SW480 (cell line): ENCODE results near the gene SMAD1.
A peak's percentile ranks its signal among the peaks of the same experiment; 100 is the strongest.

ENCODE experiments used
- DNase-seq: peaks from one replicate; pipeline ENCODE4 v3.0.0-alpha.2; 2016; ENCODE audit warnings: low spot score

The SMAD1 gene

DNA sequence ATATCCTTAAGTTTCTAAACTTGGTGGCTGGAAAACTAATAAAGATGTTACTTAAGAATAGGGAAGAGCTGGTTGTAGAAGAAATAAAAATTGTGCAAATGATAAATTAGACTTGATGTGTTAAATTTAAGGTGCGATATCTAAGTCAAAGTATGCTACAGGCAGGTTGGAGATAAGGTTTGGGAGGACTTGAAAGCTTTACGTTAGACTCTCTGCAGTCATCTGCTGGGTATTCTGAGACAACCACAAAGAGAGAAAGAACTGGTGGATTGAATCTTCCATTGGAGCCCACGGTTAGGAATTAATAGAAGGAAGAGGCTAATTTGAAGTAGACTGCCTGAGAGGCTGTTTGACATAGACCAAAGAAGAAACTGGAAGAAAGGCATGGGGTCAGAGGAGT, 7.9 kb downstream of the SMAD1 start:
- DNase-seq: no peak

DNA sequence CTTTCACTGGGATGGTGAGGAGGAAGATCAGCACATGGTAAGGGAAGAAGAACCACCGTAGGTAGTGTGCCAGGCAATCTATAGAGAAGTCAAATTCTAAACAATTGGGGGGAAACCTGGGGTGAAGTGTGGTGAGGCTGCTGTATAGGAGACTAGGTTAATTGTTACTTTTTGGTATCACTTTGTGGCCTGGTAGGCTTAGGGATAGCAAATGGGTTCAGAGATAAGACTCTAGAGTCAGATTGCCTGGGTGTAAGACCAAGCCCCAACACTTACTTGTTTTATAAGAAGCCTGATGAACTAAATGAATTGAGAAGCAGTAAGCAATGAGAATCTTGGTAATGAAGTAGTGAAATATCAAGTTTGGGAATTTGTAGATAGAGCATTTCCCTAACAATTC, 8.7 kb downstream of the SMAD1 start:
- DNase-seq: no peak

DNA sequence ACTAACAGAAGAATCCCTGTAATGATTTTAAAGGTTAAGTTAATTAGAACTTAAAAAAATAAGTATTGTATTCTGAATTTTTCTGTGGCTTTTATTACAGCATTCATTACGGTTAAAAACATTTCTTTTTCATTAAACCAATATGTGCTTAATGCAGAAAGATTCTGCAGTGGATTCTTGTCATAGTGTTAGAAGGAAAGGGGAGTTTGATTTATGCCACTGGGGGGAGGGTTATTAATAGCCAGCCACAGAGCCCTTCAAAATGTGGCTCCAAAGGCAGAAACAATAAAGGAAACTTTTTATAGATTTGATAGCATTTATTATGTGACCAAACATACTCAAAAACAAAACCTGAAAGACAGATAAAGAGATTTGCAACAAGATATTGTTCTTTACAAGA, 9.1 kb downstream of the SMAD1 start:
- DNase-seq: no peak

DNA sequence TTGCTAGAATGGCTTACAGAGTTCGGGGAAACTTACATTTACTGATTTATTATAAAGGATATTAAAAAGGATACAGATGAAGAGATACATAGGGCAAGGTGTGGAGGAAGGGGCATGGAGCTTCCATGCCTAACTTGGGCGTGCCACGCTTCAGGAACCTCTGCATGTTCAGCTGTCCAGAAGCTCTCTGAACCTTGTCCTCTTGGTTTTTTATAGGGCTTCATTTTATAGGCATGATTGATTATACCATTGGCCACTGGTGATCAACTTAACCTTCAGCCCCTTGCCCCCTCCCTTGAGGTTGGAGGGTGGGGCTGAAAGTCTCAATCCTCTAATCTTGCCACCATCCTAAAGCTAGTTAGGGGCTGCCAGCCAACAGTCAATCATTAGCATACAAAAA, 10.7 kb downstream of the SMAD1 start:
- DNase-seq: no peak

DNA sequence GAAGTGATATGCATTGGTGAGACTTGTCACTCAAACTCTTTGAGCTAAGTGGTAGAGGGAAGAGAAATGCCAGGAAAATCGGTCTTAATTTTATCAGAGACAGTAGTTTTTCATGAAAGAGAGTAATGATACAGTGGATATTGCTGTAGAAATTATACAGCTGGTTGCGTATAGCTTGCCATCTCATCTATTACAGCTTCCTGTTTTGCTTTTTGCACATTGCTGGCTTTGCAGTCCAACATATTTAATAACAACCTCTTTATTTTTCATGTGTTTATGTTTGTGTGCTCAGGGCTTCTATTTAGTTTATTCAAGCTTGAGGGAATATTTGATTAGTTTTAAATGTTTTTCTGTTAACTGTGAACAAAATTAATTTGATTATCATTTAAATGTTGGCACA, 11.5 kb downstream of the SMAD1 start:
- no peak for DNase-seq

DNA sequence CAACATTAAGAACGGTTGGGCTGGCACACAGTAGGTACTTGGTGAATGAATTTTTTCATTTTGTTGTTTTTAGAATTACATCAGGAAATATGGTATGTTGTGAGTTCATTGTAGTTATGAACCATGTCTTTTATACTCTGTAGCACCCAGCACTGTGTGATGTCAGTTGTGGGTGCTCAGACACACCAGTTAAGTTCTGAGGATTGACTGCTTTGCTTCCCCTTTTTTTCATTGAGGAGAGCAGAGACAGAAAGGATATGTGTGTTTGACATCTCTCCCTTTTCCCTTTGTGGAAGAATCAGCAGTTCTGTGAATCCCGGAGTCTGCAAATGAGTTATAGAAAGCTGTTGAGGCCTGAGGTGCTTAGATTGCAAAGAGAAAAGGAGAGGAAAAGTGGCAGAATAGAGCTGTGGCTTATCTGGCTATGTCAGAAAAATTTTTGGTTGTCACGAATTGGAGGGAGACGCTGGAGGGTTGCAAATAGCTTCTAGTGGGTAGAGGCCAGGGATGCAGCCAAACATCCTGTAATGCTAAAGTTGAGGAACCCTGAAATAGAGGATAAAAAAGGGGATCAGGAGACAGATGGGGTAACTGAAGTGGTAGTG, 13.1 kb downstream of the SMAD1 start:
- no peak for DNase-seq

DNA sequence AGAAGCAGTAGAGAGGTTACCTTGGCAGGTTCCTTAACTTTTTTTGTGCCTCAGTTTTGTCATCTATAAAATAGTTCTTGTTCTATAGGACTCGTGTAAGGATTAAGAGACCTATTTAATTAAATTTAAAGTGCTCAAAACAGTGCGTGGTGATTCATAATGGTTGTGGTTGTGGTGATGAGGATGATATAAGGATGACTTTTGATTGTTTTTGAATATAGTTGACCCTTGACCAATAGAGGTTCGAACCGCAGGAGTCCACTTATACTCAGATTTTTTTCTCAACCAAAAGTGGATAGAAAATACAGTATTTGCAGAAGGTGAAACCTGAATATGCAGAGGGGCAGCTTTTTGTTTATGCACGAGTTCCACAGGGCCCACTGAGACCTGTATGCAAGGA, 14.6 kb downstream of the SMAD1 start:
- DNase-seq: no peak

DNA sequence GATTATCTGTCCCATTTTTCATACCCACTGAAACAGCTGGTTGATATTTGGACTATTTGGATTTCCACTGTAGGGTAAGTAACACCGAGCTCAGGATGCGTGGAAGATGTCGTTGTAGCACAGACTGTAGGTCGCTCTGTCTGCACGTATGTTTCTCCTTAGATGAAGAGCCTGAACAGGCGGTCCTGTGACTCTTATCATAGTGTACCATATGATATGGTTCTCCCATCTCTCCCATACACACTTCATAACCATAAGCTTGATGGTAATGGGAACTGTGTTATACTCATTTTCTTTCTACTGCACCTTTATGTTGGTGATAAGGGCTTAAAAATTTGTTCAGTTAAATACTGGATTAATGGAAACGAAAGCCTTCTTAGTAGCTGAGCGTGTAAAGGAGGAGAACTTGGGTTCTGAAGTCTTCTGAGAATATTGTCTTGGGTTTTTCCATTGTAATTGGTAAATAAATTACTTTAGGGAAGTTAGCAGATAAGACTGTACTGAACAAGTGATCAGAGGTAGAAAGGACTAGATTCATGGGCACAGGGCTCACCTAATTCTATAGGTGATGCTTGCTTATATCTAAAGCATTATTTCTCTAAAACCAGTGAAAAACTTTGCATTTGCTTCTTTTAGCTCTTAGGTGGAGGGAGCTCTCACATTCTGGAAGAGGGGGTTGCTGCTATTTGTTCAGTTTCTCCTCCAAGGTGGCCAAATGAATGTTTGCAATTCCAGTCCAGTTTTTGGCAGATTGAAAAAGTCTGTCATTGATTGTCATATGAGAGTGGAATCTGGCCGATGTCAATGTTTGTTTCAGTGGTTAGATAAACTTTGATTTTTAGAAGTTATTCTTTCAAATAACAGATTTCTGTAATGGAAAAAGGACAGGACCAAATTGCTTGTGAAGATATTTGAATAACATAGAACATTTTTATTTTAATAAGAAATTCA, 15.8 kb downstream of the SMAD1 start:
- DNase-seq: no peak

DNA sequence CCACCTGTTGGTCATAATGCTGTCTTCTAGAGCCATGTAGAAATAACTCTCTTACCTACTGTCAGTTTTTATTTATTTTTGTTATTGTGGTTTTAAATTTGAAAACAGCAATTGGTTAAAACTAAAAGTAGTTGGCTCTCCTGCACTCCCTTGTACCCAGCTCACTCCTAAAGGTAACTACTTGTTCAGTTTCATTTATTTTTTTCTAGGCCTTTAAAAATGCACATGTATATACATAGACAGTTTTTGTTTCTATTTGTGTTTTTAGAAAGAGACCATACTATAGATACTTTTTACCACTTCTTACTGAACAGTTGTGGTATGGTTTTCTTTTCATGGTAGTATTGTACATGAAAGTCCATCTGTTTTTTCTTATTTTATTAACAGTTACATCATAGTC, 16.8 kb downstream of the SMAD1 start:
- no peak for DNase-seq

DNA sequence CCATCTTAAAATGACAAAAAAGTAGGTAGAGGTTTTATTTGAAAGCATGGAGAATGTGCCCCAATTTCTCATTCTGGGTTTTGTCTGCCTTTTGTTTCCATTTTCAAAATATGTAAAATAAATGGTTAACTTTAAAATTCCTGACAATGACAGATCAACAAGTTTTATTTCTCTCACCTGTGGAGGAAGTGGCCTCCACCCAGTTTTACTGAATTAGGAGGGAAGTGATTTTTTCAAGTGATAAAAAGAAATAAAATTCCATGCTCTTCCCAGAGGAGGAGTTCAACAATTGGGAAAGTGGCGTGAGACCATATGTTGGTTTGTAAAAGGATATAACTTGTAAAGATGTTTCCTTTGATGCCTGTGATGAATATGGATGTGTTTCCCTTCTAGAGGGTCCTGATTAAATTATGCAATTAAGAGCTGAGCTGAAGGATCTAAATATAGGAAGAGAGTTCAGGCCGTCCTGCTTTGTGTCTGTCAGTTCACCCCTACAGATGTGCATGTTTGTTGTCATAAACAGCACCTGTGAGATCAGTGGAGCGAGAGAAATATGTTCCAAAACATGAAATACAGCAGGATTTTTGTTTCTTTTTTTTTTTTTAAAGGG, 19.5 kb downstream of the SMAD1 start:
- DNase-seq: no peak

DNA sequence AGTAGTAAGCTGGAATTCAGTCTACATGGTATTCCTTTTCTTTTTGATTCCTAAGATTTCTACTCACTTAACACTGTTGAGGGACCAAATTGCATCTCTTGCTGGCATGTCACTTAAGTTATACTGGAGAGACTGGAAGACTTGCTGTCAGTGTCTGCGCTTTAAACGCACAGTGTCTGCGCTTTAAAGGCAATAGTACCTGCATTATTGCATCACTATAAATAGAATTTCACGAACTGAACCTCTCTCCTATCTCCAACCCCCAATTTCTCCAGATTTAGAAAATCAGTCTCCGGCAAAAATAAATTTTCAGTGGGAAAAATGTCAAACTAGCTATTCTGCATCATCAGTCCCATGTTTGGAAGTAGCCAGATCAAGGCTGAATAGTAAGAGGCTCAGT, 21.2 kb downstream of the SMAD1 start:
- no peak for DNase-seq

DNA sequence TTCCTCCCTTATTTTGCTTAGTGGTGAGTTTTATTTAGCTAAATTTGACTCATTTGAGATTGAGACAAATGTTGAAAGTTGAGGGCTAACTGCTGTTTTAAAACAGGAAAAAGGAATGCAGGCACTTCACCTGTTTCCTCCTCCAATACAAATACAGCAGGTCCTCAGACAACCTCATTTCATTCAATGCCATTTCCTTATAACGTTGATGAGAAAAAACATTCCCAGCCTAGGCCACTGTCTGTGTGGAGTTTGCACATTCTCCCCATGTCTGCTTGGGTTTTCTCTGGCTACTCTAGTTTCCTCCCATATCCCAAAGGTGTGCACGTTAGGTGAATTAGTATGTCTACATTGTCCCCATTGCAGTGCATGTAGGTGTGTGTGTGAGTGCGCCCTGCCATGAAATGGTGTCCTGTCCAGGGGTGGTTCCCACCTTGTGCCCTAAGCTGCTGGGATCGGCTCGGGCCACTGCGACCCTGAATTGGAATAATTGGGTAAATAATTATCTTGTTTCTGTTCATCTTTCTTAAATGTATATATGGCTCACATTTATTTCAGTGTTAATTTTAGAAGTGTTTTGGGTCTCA, 21.9 kb downstream of the SMAD1 start:
- DNase-seq: no peak

DNA sequence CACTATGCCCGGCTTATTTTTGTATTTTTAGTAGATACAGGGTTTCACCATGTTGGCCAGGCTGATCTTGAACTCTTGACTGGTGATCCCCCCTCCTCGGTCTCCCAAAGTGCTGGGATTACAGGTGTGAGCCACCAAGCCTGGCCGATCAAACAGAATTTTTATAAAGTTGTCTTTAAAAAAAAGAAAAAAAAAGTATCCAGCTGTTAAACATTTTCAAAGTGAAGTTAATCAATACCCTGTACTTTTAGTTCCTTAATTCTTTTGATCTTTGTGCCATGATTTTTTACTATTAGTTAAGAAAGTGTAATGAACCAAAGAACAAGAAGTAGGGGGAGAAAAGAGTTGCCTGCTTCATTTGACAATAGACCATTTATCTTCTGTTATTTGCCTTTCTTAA, 24.3 kb downstream of the SMAD1 start:
- DNase-seq: no peak

DNA sequence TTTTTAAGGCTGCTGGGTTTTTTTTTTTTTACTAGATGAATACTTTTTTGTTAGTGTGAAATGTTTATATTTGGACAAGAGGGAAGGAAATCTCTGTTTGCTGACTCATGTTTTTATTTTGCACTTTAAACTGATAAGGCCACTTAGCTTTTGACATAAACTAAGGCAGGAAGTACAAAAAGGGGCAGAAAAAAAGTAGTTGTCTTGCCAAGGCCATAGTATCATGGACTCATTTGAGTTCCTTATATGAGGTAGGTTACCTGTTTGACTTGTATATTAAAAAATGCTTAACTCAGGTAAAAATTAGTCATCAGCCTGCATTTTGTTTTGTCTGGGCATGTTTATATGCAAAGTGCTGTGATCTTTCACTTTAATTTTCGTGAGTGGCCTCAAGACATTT, 26.0 kb downstream of the SMAD1 start:
- DNase-seq: no peak

DNA sequence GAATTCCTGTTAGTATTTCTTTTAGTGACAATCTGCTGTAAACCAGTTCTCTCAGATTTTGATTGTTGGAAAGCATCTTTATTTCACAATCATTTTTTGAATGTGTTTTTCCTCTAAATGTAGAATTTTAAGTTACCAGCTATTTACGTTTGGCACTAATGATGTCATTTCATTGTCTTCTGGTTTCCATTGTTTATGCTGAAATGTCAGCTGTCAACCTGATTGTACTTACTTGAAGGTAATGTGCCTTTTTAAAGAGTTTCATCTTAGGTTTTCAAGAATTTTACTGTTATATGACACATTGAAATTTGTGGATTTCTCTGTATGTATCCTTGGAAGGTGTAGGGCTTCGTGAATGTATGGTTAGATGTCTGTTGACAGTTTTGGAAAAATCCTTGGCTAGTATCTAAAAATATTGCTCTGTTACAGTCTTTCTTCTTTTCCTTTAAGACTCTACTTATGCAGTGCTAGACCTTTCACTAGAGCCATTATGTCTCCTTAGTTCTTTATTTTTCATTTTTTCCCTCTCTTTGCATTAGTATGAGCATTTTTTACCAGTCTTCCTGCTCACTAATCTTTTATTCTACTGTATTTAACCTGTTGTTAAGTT, 30.4 kb downstream of the SMAD1 start:
- peak; percentile 8 for DNase-seq

DNA sequence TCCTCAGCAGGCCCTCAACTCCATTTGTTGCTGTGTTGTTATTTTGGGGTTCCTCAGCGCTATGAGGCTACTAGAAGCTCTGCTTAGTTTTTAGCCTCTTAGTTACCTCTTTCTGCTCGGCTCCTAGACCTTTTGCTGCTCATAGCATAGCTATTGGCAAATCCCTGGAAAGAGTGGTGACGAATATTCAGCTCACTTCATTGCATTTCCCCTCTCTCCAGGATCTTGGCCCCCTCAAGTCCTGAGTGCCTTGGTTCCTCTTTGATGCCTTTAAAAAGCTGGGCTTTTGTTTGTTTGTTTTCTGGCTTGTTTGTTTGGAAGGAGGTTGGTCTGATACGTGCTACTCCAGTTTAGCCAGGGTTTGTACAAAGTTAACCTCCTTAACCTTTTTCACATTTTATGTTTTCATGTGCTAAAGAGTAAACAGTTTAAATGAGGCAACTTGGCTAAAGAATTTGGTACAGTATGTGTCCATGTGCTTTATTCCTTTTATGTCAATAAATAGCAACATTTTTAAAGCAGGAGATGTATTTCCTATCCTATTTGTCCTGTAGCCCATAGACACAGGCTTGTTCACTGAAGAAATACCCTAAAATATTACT, 31.5 kb downstream of the SMAD1 start:
- DNase-seq: no peak

DNA sequence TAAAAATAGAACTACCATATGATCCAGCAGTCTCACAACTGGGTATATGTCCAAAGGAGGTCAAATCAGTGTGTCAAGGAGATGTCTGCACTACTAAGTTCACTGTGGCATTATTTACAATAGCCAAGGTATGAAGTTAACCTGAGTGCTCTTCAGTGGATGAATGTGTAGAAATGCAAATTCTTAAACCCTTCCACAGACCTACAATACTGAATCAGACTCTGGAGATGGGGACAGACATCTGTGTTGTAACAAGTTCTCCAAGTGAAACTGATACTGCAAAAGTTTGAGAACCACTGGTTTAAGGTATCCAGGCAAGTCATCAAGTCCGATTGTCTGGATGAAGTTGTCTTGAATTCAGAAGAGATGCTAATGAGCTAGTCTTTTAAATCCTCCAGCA, 38.5 kb downstream of the SMAD1 start:
- DNase-seq: no peak

DNA sequence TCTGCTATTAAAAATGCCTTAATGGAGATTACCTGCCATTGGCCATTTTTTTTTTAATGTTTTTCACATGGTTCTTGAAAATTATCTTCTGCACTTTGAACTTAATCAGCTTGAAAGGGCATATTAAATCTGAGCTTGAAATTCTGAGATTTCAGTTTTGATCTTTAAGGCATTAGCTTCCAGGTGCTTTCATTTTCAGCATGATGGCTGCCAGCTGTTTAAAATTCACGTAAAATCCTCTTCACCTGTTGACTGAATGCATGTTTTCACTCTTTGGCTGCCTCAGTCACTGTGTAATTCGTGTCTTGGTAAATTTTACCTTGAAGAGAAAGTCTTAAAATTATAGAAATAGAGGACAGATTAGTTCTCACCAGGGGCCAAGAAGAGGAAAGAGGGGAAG, 39.6 kb downstream of the SMAD1 start:
- no peak for DNase-seq

DNA sequence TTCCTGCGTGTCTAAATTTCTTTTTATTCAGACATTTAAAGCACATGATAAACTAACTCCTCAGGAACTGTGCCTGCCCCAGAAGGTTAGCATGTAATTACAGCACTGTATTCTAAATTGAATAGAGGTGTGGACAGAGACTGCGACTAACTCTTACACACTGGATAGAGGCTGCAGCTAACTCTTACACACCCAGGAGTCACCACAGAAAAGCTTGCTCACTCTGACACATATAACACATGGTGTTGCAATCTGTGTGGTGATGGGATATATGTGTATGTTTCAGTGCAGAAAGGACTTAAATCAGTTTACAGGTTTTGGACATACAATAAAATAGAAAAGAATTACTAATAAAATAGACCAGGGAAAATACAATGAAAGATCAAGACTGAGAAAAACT, 41.5 kb downstream of the SMAD1 start:
- DNase-seq: no peak

DNA sequence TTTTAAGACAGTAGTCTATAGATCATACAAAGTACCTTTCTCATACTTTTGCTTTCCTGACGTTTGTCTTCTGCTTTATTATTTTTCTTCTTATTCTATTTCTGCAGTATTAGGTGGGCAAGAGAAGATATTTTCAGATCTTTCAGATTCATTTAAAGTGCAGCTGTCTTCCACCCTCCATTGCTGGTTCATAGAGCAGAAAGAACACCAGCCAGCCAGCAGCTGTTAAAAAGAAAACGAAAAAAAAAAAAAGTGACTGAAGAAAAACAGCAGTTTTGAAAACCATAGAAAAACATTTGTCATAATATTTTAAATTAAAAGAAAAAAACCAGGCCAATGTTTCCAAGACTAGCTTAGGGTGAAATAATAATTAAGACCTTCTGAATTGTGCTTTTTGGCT, 42.9 kb downstream of the SMAD1 start:
- no peak for DNase-seq

DNA sequence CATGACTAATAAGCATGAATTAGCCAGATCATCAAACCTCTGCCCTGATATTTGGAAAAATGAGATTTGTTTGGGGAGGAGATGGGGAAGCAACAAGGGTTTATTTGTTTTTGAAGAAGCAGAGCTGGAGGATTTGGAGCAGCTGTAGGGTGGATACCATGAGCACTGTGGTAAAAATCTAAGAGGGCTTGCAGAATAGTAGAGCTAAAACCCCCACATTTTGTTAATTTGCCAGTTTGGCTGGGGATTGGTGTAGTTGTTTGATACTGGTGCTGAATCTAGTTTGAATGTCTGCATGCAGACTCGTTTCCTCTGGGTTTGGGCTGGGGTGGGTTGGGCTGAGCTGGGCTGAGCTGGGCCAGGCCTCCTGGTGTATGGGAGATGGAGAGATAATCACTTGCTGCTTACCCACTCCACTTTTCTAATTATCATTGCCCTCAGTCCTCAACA, 43.7 kb downstream of the SMAD1 start:
- DNase-seq: no peak

DNA sequence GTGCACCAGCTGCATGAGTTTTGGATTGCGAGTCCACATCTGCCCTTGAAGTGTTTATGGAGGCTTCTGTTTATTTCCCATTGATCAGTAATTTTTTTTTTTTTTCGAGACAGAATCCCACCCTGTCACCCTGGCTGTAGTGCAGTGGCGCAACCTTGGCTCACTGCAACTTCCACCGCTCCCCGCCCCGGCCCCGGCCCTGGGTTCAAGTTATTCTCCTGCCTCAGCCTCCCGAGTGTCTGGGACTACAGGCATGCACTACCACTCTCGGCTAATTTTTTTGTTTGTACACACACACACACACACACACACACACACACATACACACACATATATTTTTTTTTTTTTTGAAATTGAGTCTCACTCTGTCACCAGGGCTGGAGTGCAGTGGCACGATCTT, 46.1 kb downstream of the SMAD1 start:
- no peak for DNase-seq
